Spleen (tissue), 7 donors: ENCODE data around the gene VDAC2.

Experiments used
- POLR2A ChIP-seq, 3 donors: fragments of 450-650 bp; IDR thresholded peaks; one replicate each; pipeline ENCODE4 v1.5.1; 2017; ENCODE audit warnings: antibody characterized with exemption in 3 of 3, mild to moderate bottlenecking in 1 of 3
- TF ChIP-seq, protein P1 (sequence below), 11 experiments: fragments of 200-600 bp in 7 of 11; fragments of 450-650 bp in 4 of 11; sonication (generic) in 4 of 11; IDR thresholded peaks in 8 of 11; conservative IDR thresholded peaks in 3 of 11; 1 replicate in 7 of 11; 2 replicates in 4 of 11; pipeline versions ENCODE4 v1.4.0 to v1.8.0; 2016 to 2021; ENCODE audit warnings: antibody characterized with exemption in 11 of 11, inconsistent platforms in 4 of 11, mild to moderate bottlenecking in 1 of 11
- donor health status: DM: no; HTN: no; CAD: no; lungs with moderate emphysema.
- donor health status: DM: no; HTN: no; CAD: no.
- donor health status: DM: no; HTN: no; CAD: no.

DNA sequence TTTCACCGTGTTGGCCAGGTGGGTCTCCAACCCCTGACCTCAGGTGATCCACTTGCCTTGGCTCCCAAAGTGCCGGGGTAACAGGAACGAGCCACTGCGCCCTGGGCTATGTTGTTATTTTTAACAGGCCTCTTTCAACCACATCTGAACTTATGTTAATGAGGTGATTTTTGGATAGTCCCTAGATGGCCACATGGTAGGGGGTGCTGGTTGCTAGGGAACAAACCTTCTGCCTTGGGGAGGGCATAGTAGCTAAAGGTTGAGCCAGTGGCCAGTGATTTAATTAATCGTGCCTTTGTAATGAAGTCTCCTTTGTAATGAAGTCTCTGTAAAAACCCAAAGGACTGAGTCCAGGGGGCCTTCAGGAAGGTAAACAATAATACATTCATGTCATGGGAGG lies 16.1 kb downstream of the VDAC2 start:
- TF ChIP-seq, protein P1, sequence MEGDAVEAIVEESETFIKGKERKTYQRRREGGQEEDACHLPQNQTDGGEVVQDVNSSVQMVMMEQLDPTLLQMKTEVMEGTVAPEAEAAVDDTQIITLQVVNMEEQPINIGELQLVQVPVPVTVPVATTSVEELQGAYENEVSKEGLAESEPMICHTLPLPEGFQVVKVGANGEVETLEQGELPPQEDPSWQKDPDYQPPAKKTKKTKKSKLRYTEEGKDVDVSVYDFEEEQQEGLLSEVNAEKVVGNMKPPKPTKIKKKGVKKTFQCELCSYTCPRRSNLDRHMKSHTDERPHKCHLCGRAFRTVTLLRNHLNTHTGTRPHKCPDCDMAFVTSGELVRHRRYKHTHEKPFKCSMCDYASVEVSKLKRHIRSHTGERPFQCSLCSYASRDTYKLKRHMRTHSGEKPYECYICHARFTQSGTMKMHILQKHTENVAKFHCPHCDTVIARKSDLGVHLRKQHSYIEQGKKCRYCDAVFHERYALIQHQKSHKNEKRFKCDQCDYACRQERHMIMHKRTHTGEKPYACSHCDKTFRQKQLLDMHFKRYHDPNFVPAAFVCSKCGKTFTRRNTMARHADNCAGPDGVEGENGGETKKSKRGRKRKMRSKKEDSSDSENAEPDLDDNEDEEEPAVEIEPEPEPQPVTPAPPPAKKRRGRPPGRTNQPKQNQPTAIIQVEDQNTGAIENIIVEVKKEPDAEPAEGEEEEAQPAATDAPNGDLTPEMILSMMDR (IDR thresholded peaks at IDR 0.05 in 8 of 11, conservative IDR thresholded peaks at IDR 0.05 in 3 of 11) = no peak
- TF ChIP-seq POLR2A (IDR thresholded peaks at IDR 0.05) = no peak
